Activated naive CD8-positive, alpha-beta T cell treated with anti-CD3 and anti-CD28 coated beads, Interleukin-2, amount 50 U/mL, for 16 hours (primary cell): ENCODE data around the gene NUTM2B.
"Not testable (repeated sequence)": the region's sequence is repeated elsewhere in the genome, so short reads cannot be mapped to it uniquely, and the experiment has no call there.

Experiments used
- DNase-seq: peaks from one replicate; pipeline ENCODE4 v3.0.0-alpha.2; 2020; ENCODE audit warnings: low read depth, low spot score

NUTM2B gene, protein sequence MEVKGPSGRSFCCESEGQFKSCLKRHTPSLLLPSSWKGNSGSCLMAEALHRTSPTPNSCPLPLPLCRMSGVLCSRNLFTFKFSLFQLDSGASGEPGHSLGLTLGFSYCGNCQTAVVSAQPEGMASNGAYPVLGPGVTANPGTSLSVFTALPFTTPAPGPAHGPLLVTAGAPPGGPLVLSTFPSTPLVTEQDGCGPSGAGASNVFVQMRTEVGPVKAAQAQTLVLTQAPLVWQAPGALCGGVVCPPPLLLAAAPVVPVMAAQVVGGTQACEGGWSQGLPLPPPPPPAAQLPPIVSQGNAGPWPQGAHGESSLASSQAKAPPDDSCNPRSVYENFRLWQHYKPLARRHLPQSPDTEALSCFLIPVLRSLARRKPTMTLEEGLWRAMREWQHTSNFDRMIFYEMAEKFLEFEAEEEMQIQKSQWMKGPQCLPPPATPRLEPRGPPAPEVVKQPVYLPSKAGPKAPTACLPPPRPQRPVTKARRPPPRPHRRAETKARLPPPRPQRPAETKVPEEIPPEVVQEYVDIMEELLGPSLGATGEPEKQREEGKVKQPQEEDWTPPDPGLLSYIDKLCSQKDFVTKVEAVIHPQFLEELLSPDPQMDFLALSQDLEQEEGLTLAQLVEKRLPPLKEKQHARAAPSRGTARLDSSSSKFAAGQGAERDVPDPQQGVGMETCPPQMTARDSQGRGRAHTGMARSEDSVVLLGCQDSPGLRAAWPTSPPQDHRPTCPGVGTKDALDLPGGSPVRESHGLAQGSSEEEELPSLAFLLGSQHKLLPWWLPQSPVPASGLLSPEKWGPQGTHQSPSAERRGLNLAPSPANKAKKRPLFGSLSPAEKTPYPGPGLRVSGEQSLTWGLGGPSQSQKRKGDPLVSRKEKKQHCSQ

DNA sequence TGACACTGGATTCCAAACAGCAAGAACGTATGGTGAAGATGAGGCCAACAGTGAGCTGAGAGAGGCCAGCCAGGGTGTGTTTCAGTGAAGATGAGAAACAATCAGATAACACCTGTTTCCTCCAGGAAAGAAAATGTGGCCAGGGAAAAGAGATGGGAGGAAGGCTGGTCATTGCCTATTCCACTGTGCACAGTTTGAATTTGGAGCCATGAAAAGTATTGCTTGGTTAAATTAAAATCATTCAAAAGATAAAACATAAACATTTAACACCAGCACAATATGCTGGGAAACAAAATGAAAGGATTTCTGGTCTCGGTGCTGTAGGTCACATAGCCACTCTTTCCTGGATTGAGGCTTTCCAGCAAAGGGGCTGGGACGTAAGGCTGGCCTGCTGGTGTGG is at the start of gene NUTM2B:
Gene NUTM2B (plus strand): TSS at position 301 of the 400 bp plus-strand sequence. CDS start 383 bp downstream, outside the sequence.
- DNase-seq, result not testable (repeated sequence)

DNA sequence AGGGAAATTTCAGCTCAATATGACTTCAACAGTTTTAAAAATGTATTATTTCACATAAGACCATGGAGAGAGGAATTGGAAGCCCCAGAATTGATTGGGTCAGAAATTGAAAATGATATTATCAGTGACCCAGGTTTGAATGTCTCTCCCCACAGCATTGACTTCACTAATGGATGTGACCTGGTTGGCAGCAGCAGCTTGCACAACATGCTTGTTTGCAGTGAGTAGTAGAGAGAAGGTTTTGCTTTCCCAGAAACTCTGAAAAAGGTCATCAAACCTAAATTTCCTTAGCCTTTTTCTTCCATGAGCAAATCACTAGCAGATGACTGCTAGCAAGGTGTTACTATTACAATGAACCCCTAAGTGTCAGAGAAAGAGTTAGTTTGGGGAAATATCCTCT is 39.7 kb upstream of the NUTM2B start:
- not testable (repeated sequence) for DNase-seq

DNA sequence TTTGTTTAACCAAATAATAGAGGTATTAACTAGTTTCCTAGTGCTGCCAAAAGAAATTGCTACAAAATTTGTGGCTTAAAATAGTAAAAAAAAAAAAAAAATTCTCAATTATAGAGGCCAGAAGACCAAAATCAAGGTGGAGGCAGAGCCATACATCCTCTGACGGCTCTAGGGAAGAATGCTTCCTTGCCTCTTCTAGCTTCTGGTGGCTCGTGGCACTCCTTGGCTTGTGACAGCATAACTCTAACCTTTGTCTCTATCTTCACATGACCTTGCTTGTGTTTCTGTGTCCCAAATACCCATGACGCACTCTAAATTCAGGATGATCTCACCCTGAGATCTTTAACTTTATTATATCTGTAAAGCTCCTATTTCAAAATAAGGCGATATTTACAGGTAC is 38.3 kb upstream of the NUTM2B start:
- DNase-seq, result not testable (repeated sequence)

DNA sequence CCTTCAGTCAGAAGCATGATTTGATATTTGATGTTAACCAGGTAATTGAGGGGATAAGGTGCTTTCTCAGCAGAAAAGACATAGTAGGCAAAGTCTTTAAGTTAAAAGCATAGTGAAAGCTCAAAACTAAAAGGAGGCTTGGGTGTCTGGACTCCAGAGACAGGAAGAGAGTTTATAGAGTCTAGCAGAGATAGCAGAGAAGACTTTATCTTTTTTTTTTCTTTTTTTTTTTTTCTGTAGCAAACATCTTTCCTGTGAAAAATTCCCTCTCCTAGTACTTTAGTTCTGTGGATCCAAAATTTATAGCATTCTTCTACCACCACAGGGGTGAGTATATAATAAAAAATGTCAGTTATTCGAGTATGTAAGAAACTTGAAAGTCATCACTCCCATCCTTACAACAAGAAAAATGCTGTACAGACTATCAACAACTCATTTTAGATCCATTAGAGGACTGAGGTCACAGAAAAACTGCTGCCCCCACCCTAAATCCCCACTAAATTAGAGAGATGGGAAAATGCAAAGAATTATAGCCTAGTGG is 33.7 kb upstream of the NUTM2B start:
- not testable (repeated sequence) for DNase-seq

DNA sequence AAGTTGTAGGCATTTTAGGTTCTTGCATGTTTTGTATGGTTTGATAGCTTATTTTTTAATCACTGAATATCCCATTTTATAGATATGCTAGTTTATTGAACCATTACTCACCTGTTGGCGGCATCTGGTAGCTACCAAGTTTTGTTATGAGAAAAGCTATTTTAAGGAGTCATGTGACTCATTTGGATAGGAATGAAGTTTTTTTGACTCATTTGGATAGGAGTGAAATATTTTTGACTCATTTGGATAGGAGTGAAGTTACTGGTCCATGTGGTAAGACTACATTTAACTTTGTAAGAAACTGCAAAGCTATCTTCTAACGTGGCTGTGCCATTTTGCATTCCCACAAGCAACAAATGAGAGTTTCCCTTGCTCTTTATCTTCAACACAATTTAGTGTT is 28.1 kb upstream of the NUTM2B start:
- not testable (repeated sequence) for DNase-seq

DNA sequence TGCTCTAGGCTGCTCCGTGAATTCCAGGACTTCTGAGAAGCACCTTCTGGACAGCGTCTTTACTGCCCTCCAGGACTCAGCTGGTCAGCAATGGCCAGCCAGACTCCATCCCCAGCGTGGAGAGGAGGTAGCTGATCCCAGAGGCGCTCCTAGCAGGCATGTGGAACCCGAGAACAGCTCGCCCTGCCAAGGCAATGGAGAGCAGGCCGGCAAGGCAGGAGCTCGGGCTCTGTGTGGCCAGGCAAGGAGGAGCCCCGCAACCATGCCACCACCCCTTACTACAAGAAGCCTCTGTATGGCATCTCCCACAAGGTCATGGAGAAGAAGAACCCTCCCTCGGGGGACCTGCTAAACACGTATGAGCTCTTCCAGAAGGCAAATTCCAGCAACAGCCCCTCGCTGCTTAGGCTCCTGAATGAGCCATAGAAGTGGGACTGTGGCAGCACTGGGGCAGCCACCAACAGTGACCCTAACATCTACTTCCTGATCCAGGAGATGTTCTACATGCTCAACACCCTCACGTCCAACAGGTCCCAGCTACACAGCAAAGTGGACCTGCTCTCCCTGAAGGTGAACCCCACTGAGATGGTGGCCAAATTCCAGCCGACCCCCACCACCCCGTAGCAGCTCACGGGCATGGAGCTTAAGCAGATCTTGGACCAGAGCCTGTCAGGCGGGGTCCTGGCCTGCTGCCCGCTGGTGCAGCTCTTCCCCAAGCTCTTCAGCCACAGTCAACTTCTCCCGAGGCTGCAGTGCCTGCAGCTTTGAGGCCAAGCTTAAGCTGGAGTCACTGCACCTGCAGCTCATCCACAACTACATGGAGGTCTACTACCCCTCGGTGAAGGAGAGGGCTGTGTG is 19.8 kb upstream of the NUTM2B start:
- DNase-seq, result not testable (repeated sequence)

DNA sequence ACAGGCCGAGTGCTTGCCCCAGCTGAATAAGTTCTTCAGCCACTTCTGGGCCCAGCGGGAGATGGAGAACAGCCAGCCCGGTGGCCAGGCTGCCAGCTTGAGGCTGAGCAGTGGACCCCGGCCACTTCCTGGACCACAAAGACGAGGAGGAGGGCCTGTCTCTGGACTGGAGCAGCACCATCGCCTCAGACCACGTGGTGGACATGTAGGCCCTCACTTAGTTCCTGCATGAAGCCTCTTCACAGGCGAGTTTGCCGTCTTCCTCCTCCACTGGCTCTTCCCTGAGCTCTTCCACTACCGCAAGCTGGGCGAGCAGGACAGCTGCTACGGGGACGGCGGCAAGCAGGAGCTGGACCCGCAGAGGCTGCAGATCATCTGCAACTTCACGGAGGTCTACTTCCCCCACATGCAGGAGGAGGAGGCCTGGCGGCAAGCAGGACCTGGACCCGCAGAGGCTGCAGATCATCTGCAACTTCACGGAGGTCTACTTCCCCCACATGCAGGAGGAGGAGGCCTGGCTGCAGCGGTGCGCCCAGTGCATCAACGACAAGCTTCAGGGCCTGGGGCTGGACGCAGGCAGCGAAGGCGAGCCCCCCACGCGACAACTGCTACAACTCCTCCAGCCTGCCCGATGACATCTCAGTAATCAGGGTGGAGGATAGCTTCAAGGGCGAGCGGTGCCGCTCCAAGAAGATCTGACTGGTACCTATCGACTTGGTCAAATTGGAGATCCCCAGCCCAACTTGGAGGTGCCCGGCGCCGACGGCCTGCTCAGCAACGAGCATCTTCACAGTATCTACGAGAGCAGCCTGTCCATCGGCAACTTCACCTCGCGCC is 18.9 kb upstream of the NUTM2B start:
- DNase-seq, result not testable (repeated sequence)

DNA sequence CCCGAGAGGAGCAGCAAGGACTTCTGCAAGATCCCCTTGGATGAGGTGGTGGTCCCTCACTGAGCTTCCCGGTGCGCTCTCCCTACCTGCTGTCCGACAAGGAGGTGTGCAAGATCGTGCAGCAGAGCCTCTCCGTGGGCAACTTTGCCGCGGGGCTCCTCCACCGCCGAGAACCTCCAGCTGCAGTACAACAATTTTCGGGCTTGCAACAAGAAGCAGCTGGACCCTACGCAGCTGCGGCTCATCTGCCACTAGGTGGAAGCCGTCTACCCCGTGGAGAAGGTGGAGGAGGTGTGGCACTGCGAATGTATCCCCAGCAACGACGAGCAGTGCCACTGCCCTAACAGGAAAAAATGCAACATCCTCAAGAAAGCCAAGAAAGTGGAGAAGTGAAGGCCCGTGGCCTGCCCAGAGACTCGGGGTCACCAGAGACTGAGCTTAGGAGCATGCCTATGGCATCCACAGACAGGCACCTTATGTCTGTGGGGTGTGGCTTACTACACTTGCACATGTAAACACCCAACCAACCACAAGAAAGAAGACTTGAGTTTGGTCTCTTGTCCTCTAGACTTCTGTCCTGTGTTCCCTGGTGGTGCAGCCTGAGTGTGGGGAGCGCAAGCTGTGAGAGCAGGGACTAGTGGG is 17.9 kb upstream of the NUTM2B start:
- not testable (repeated sequence) for DNase-seq

DNA sequence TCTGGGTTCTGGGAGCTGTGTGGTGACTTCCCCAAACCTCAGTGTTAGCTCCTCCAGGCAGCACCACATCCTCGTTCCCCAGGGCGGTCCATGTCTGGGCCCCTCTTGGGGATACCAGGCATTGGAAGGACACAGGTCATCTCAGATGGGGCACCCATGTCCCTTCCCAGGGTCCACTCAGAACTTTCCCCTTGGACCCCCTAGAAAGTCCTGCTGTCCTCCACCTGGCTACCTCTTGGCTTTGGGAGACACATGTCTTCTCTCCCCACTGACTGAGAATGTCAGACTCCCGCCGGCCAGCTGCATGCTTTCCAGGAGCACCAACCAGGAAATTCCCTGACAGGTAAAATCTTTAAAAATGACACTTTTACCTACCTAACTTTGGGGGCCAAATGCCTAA is 16.4 kb upstream of the NUTM2B start:
- DNase-seq, result not testable (repeated sequence)

DNA sequence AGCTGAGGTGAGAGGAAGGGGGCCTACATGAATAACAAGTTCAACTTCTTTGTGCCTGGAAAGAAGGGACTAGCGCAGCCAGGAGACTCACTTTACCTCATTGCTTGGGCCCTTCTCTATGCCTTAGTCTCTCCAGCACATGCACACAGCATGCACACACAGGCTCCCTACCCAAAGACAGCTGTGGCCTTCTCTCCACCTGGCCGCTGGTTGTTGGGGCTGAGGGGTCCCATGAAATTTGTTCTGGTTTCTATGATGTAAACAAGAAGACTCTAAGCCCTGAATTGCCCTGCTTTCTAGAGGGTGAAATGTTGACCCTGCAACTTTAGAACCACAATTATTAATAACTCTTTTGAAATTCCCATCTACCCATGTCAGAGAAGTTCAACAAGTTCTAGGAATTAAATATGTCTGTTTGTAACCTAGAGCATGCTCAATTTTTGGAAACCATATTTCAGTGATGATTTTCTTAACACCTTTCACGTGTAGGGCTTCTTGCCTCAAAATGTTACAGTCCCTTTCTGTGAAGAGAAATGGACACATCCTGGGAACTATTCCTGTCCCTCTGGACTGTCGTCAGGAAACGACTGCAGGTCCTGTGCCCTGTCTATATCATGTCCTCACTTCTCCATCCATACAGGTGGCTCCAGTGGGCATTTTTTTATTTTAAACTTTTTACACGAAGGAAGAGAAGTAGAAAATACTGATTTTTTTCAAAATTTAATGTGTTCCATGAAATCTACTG is 15.4 kb upstream of the NUTM2B start:
- DNase-seq, result not testable (repeated sequence)

DNA sequence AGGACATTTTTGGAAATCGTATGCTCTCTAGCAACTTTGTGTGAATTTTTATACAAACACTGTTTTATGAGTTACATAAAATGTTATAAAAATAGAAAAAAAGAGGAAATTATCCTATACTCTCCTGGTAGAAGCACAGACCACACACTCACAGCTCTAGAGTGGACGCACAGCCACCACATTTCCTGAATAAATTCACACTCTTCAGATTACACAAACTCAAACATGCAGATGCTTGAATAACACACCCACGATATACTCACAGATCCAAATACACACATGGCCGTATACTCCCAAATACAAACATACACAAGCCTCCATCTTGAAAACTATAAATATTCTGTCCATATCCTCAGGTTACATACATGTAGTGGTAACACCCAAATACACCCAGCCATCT is 14.2 kb upstream of the NUTM2B start:
- DNase-seq, result not testable (repeated sequence)

DNA sequence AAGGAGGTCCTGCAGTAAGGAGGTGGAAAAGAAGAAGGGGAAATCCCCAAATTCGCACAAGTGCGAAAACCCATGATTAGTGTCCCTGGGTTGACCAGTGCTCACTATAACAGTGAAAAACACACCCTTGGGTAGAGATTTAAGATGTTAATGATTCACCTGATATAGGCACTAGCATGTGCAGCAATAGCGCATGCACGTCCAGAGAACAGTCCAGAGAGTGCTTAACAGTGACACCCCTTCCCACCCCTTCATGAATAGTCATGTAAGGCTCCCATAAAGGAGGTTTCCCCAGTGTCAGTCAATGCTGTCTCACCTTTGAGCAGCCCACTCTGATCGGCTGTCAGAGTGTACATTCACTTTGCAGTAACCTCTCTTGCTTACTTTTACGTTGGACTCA is 6.4 kb upstream of the NUTM2B start:
- DNase-seq, result not testable (repeated sequence)

DNA sequence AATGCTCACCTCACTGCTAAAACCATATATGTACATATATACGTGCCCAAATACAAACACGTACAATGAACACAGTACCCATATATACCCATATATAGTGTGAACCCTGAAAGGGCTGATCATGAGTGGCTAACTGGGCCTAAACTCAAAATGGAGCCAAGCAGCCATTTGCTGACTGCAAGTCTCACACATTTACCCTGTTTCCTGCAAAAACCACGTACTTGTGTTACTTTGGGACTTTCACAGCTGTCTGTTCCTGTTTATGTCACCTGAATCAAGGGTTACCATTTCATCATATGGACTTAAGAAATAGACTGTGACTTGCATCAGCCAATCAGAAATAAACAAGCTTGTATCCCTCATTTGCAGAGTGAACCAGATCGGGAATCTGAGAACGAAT is 5.9 kb upstream of the NUTM2B start:
- DNase-seq, result not testable (repeated sequence)

DNA sequence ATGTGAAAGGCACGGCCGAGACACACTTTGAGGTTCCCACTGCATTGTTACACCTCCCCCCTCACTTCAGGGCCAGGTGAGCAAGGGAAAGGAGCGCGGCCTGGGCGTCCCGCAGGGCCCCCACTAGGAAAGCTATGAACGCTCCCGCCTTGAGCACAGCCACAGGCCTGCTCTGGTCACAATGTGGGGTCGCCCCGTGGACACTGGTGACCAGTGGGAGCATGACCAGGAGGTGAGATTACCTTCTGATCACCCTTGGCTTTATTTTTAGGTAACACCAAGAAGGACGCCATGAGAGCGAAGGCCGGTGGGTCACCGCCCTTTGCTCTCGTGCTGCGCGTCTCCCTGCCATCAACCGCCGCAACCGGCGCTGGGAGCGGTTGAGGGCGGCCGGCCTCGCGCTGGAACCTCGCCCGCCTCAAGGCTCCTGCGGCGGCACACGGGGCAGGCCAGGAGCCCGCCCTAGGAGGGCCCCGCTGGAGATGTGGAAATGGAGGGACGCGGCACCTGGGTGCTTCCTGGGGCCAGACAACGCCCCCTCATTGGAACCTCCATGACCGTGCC is 2.6 kb upstream of the NUTM2B start:
- DNase-seq, result not testable (repeated sequence)

DNA sequence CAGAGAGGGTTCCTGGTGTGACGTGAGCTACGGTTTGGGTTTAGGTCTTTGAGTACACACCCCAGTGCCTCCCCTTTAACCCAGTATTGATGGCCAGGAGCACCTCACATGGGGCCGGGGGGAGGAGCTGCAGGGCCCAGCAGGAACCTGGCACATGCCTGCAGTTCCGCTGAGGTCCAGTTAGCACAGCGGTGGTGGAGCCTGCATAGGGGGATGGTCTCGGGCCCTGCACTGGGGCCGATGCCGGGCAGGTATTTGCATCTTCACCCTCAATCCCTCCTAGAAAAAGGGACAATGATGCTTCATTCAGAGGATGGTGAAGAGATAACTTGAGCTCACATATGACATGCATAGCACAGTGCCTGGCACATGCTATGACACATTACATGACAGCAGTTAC is 4.0 kb downstream of the NUTM2B start:
- not testable (repeated sequence) for DNase-seq

DNA sequence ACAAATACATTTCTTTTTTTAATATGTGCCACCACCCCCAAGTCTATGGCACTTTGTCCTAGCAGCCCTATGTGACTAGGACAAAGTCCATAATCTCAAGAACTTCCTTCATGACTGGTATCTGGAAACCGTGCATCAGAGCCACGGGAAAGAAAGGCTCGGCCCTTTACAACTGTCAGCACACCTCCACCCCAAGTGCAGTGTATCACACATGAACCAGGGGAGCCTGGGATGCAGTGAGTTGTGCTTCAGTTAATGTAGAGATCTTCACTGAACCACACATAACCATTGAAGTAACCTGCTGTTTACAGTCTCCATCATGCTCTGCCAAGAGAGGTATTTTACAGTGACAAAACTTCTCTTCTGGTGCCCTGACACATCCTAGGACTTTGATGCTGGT is 11.9 kb downstream of the NUTM2B start:
- DNase-seq, result not testable (repeated sequence)

DNA sequence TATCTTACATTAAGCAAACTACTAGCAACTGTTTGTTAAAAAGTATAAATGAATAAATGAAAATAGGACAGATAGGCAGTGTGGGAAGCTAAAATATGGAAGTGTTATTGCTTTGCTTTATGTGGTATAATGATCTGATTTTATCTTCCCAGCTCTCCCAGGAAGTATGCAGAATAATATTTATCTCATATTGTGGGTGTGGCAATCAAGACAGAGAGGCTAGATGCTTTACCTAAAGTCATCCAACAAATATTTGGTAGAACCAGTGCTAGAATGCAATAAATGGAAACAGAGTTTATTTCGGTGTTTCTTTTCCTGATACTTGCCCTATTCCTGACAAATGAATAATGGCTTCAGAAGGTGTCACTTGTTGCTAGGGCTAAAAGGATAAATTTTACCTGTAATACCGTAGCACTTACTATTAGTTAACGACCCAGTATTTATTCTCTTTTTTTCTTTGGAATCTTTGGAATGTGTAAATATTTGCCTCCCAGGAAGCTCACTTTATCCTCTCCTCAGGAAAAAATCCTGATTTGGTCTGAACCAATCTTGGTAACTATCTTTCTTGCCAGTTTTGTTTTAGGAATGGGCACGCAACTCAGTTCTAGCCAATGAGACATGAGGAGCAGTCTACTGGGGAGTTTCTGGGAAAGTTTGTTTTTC is 14.0 kb downstream of the NUTM2B start:
- not testable (repeated sequence) for DNase-seq

DNA sequence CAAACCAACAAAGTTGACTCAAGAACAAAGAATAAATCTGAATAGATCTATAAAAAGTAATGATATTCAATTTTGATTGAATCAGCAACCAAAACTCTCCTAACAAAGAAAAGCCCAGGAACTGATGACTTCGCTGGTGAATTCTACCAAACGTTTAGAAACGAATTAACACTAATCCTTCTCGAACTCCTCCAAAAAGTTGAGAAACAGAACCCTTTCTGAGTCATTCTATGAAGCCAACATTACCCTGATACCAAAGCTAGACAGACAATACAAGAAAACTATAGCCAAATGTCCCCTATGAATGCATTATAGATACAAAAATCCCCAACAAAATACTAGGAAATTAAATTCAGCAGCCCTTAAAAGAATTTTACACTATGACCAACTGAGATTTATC is 17.0 kb downstream of the NUTM2B start:
- DNase-seq, result not testable (repeated sequence)
